Measurements from ENCODE around the gene CTSW. TPM values are rescaled to one million over a fixed set of nuclear protein-coding genes. Genes with fewer than 3 reads are reported as not detected.
"Not testable (repeated sequence)": the region's sequence is repeated elsewhere in the genome, so short reads cannot be mapped to it uniquely, and the experiment has no call there.

The CTSW gene
- polyA plus RNA-seq, 1 donor: 0.81 TPM

DNA sequence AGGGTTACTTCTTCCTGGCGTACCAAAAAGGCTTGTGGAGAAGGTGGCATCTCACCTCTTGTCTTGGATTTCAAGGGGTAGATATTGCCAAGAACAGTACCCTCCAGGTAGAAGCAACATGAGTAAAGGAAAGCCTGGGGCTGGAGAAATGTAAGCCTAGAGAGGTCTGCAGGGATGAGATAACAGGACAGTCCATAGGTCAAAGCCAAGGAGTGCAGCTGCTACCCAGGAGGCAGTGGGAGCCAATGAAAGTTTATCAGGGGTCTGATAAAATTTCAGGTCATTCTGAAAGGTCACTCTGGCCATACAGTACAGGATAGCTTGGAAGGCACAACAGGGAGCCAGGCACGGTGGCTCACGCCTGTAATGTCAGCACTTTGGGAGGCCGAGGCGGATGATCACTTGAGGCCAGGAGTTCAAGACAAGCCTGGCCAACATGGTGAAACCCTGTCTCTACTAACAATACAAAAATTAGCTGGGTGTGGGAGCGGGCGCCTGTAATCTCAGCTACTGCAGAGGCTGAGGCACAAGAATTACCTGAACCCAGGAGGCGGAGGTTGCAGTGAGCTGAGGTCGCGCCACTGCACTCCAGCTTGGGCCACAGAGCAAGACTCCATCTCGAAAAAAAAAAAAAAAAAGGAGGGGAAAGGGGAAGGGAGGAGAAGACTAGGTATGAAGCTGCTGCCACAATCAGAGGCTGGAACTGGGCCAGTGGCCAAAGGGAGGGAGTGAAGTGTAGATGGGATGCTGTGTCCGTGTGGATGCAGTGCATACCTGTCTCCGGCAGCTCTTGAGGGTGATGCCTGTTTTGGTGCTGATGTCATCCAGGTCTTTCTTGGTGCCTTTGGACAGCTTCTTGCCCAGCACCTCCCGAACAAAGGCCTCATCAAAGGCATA lies 7.4 kb downstream of the CTSW start:
- DNase-seq: no peak

- no peak for DNase-seq
These were observed 8.1 kb downstream of the CTSW start for GRCh38 chr11:65887723-65888162.

DNA sequence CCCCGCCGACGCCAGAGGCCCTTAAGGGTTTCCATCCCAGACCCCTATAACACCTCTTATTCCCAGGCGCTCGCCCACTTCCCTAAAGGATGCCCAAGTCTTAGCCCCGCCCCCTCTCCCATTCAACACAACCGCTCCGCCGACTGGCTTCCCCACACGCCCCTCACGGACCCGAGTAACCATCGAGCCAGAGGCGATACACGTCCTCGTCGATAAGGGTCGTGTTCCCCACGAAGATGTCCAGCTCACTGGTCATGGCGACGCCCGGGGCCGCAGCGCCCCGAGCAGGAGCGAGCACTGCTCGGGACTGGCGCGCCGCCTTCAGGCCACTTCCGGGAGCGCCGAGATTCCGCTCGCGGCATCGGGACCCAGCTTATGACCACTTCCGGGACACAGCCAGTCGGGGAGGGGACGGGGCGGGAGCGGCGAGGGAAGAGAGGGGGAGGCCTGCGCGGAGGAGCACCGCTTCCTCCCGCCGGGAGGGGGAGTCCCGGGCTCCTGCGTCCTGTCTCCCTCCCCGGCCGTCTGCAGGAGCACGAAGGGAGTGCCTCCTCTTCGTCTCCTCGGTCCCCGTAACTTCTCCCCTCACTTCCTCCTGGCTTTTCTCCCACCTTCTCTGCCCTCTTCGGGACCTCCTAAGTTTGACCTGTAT lies 8.7 kb downstream of the CTSW start, which contains the start of gene FIBP:
TSS of gene FIBP (minus strand) at position 309 of the 652 bp plus-strand sequence. CDS start at position 256, 53 bp downstream.
- peak; percentile 99 for DNase-seq

DNA sequence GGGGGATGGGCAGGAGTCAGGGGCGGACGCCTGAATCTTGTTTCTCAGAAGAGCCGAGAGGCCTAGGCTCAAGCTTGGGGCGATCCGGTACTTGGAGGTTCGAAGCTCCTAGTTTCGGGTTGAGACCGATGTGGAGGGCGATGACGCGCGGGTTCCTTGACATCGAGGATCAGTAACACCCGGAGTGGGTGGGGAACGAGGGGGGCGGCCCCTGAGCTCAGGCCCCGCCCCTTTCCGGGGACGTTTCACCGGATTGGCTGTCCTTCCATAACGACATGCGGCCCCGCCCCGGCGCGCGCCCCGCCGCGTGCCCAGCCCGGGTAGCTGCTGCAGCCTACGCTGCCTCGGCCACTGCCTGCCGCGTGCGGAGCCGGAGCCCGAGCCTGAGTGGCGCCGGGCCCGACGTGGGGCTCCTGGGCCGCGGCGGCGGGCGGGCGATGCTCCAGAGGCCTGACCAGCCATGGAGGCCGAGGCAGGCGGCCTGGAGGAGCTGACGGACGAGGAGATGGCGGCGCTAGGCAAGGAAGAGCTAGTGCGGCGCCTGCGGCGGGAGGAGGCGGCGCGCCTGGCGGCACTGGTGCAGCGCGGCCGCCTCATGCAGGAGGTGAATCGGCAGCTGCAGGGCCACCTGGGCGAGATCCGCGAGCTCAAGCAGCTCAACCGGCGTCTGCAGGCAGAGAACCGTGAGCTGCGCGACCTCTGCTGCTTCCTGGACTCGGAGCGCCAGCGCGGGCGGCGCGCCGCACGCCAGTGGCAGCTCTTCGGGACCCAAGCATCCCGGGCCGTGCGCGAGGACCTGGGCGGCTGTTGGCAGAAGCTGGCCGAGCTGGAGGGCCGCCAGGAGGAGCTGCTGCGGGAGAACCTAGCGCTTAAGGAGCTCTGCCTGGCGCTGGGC lies 10.9 kb downstream of the CTSW start, which contains the start of gene CCDC85B:
TSS of gene CCDC85B (plus strand) at position 350 of the 895 bp plus-strand sequence. CDS start at position 461, 111 bp downstream.
- peak; percentile 98 for DNase-seq

DNA sequence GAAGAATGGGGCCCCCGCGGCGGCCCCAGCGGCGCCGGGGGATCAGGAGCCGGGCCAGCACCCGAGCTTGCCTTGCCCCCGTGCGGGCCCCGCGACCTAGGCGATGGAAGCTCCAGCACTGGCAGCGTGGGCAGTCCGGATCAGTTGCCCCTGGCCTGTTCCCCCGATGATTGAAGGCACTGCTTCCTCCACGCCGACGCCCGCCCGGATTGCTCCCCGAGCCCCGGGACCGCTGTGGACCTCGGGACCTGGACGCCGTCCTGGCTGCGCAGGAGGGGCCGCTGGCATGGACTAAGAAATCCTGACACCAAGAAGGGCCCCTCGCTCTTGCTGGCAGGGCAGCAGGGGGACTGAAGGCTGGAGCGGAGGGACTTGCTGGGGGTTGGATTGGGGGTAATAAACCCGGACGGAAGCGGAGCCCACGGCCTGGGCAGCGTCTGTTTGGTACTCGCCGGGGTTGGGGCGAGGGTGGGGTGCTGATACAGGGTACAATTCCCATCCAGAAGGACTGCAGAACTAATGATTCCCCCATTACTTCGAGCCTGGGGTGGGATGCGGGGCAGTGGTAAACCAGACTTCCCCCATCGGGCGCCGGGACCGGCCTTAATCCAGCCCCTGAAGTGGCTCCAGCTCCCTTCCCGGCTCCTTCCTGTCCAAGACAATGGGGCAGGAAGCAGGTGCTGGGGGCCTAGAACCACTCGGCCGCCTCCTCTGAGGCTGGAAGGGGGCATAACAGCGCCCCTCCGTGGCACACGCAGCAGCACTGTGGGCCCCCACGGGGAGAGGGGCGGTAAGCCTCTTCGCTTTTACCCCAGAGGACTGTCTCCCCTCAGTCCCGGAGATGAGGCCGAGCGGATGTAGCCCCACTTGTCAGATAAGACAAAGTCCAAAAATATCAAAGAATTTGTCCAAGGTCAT lies 11.8 kb downstream of the CTSW start:
- DNase-seq: no peak

DNA sequence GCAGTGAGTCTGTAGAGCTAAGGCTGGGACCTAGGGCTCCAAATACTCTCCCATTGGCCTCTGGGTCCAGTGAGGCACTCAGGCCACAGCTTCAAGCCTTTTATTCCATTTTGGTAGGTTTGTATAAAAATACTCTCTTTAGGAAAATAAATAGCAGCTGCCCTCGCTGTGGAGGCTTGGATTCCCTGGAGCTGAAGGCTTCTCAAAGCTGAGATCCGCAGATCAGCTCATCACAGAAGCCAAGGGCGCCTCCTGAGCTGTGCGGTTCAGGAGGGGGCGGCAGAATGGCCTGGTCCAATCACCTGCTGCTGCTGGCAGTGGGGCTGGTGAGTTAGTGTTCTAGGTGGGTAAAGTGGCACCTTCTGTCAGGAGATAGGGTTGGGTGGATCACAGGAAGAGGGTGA lies 12.5 kb downstream of the CTSW start:
- DNase-seq: not testable (repeated sequence)

GRCh38 chr11:65892661-65893317 lies 13.2 kb downstream of the CTSW start:
- DNase-seq: no peak

- no peak for DNase-seq
These were observed 14.5 kb downstream of the CTSW start for GRCh38 chr11:65894034-65894591.

GRCh38 chr11:65895482-65895981 lies 15.9 kb downstream of the CTSW start:
- DNase-seq: no peak

DNA sequence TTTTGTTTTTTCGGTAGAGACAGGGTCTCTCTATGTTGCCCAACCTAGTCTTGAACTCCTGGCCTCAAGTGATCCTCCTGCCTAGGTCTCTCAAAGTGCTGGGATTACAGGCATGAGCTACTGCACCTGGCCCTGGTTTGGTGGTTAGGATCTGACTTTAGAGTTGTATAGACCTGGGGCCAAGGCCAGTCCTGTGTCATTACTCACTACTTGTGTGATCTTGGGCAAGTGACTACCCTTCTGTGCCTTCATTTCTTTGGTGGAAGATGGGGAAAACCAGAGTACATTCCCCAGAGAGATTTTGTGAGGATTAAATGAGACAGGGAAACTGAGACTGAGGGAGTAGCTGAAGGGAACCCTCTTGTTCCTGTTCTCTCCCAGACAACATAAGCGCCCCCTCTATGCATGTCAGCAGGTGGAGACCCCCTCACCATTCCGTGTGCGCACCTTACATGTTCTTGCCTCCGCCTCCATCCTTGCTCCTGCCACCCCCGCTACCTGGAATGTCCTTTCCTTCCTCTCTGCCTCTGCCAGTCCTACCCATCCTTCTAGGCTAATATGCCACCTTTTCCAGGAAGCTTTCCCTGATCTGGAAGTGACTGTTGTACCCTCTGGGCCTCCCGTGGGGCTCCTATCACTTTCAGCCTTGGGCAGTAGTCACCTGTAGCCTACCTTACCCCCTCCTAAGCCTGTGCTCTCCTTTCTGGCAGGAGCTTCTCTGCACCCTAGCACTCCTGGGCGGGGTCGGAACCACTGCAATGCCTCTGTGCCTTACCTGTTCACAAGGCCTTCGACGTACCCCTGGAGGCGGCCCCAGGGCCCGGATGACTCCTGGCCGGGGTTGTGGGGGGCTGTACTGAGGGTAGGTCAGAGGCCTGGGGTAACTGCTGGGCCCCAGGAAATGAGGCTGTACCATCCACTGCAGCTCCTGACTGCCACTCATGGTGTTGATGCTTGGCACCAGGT lies 16.7 kb downstream of the CTSW start:
- no peak for DNase-seq

GRCh38 chr11:65897020-65897471 lies 17.4 kb downstream of the CTSW start:
- DNase-seq: no peak

DNA sequence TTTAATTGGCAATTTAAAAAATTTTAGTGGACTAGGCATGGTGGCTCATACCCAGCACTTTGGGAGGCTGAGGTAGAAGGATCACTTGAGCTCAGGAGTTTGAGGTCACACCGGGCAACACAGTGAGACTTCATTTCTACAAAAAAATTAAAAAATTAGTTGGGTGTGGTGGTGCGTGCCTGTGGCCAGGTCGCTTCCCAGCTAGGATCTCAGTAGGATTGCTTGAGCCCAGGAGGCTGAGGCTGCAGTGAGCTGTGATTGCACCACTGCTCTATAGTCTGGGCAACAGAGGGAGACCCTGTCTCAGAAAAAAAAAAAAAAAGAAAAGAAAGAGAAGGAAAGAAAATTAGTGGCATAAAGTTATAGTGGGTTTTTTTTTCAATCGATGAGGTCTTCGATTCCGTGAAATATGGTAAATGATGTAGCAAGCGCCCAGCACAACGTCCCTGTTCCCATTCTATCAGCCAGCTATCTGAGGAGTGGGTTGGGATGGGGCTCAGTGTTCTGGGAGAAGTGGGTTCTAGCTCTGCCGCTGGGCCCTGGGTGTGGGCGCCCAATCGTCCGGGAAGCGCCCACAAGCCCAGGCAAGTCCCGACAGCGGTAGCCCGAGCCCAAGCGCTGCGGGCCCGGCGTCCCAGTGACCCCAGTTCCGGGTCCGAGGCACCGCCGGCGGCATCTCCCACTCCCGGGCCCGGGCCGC lies 19.2 kb downstream of the CTSW start:
- DNase-seq: no peak

DNA sequence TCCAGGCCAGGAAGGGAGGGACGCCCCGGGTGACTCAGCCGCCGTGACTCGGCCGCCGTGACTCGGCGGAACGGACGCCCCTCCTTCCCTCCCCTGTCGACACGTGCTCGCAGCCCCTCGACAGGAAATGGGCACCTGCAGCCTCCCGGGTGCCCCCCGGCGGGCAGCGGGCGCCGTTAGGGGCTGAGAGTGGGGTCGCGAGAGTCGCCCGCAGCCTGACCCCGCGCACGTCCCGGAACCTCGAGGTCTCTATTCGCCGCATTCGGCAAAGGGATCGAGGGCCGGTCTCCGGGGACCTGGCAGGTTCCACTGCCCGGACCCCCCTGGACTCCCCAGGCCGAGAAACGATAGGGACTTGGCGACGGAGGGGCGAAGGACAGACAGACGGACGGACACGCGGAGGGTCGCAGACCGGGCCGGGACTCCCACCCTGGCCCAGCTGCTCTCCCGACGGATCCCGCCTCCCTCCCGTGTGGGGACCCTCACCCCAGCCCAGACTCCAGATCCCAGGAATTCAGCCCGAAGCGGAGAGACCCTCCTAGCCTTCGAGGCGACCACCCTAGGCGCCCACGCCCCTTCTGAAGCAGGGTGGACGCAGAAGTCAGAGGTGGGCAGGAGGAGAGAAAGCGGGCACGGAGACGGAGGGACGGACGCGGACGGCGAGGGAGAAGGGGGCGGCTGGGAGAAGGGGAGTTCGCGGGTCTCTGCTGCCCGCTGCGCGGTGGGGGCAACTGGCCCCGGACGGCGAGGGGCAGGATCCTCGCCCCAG lies 19.9 kb downstream of the CTSW start:
- no peak for DNase-seq

DNA sequence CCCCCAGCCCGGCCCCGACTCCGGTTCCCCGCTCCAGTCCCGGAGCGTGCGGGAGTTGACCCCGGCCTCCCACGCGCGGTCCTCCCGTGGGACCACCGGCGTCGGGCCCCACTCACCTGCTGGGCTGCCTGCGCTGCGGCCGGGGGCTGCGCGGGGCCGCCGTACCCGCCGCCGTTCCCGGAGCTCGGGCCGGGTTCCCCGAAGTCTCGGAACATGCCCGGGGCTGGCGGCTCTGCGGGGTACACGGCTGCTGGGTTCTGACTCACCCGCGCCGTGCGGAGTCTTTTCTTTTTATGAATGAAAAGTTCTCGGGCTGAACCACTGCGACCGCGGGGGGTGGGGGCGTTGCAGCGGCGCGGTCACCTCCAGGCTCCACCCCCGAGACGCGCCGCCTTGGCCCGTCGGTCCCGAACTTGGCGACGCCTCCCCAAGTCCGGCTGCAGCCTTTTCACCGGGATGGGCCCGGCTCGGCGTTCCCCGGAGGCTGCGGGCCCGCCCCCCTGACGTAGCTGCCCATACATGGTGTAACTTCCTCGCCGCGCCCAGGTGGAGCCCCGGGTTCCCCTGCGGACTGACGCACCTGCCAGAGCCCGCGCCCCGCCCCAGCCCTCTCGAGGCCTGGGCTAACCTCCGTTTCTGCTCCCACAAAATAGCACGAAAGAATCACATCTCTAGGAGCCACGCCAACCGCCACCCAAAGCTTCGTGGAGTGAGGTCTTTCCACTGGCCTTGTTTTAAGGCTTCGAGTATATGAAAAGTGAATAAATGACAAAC lies 20.7 kb downstream of the CTSW start, which contains the start of gene FOSL1:
TSS of gene FOSL1 (minus strand) at position 264 of the 774 bp plus-strand sequence. CDS start at position 215, 49 bp downstream.
- peak; percentile 55 for DNase-seq

GRCh38 chr11:65900899-65901180 lies 21.2 kb downstream of the CTSW start:
- no peak for DNase-seq

- no peak for DNase-seq
These were observed 23.4 kb downstream of the CTSW start for GRCh38 chr11:65903068-65903481.

DNA sequence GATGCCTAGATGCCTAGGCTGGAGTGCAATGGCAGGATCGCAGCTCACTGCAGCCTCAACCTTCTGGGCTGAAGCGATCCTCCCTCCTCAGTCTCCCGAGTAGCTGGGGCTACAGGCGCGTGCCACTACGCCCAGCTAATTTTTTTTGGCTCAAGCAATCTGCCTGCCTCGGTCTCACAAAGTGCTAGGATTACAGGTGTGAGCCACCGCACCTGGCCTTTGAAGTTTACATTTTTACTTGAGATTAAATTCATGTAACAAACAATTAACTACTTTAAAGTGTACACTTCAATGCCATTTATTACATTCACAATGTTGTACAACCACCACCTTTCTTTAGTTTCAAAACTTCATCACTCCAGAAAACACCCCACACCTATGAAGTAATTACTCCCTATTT lies 24.1 kb downstream of the CTSW start:
- no peak for DNase-seq
